Heart left ventricle (tissue), 16 donors: Measurements from ENCODE around the gene PRDM5. TPM values are rescaled to one million over a fixed set of nuclear protein-coding genes. Genes with fewer than 3 reads are reported as not detected.

Experiments
- ATAC-seq, 4 donors: fragments of 200-7000 bp; cut with Tn5 transposase; one replicate each; pipeline ENCODE4 v1.9.1; 2020 to 2022; ENCODE audit warnings: moderate library complexity in 4 of 4, mild to moderate bottlenecking in 3 of 4, moderate number of reproducible peaks in 1 of 4
- DNase-seq, 5 donors: peaks; one replicate each; pipeline ENCODE4 v3.0.0-alpha.2; 2020
- H3K27ac ChIP-seq, 12 donors: fragments of 200-600 bp; sonication (generic) in 4 of 12; one replicate each; pipeline versions ENCODE4 v1.5.0 to v1.8.0; 2016 to 2022; ENCODE audit warnings: mild to moderate bottlenecking in 2 of 12
- H3K27me3 ChIP-seq, 9 donors: fragments of 200-600 bp; sonication (generic) in 2 of 9; one replicate each; pipeline versions ENCODE4 v1.5.1 to v1.8.0; 2016 to 2022; ENCODE audit warnings: mild to moderate bottlenecking in 3 of 9
- H3K36me3 ChIP-seq, 9 donors: fragments of 200-600 bp; sonication (generic) in 2 of 9; one replicate each; pipeline versions ENCODE4 v1.5.0 to v1.8.0; 2018 to 2022; ENCODE audit warnings: mild to moderate bottlenecking in 2 of 9
- H3K4me1 ChIP-seq, 12 donors: fragments of 200-600 bp; sonication (generic) in 4 of 12; one replicate each; pipeline versions ENCODE4 v1.5.0 to v1.8.0; 2016 to 2022; ENCODE audit warnings: mild to moderate bottlenecking in 3 of 12
- H3K4me3 ChIP-seq, 12 donors: fragments of 200-600 bp; sonication (generic) in 4 of 12; one replicate each; pipeline versions ENCODE4 v1.5.0 to v1.8.0; 2017 to 2022; ENCODE audit warnings: mild to moderate bottlenecking in 9 of 12, moderate library complexity in 4 of 12
- H3K9me3 ChIP-seq, 12 donors: fragments of 200-600 bp; sonication (generic) in 4 of 12; one replicate each; pipeline versions ENCODE4 v1.5.0 to v1.8.0; 2016 to 2022; ENCODE audit warnings: mild to moderate bottlenecking in 1 of 12
- CTCF ChIP-seq, 12 donors: fragments of 200-600 bp; sonication (generic) in 4 of 12; IDR thresholded peaks; one replicate each; pipeline versions ENCODE4 v1.5.0 to v1.8.0; 2018 to 2022; ENCODE audit warnings: antibody characterized with exemption in 12 of 12, mild to moderate bottlenecking in 5 of 12
- POLR2A ChIP-seq, 2 donors: fragments of 450-650 bp; IDR thresholded peaks; one replicate each; pipeline ENCODE4 v1.6.1; 2017; ENCODE audit warnings: antibody characterized with exemption in 2 of 2, mild to moderate bottlenecking in 2 of 2, moderate library complexity in 2 of 2
- WGBS, 4 donors: extraction: QIAGEN DNeasy Blood & Tissue Kit in 2 of 4; methylation state at CpG; one replicate each; pipeline versions ENCODE4 v1.1.5 to v1.1.7; 2013 to 2018; 5-methylcytosine and 5-hydroxymethylcytosine counted together
- intact Hi-C, 10 donors: fragments of 100-400 bp; cut with DNase I; formaldehyde crosslinking; loops; one replicate each; pipeline versions ENCODE4 v1.11.1 to v1.14.2; 2022
- polyA plus RNA-seq, 2 donors: library from polyadenylated mRNA; stranded (reverse); fragments of 200-250 nt; gene quantifications; one replicate each; pipeline ENCODE4 v1.2.3, GENCODE V29; 2013
- total RNA-seq, 9 donors: library from RNA; depleted of rRNA in 2 of 9; stranded (reverse); fragments of >200 nt in 2 of 9; fragmentation: NEBNext Ultra II Directional in 3 of 9; extraction: Animal tissue kit (Norgen Biotek cat#: 25700) in 3 of 9; gene quantifications; one replicate each; pipeline versions ENCODE4 v1.1.0 to v1.2.4, GENCODE V29; 2016 to 2023
- donor health status: ischemic (EF 13 %, LVEDD 7.1; RV severe dilation, severe dysfunction).
- donor health status: healthy with polysubstance abuse.
- donor health status: DM: no; HTN: yes; CAD: no.
- donor health status: DM: no; HTN: no; CAD: no.
- donor health status: ischemic (EF 25% LVEDD 6.9; RV normal size, moderate dysfunction).
- donor health status: ischemic (EF 25% LVEDD 5.7; RV mildly dilated, moderate dysfunction).
- donor health status: healthy.
- donor health status: DM: yes; HTN: yes; CAD: no.
- donor health status: ischemic (EF 35%, LVEDD 5.7; RV mildly dilated, moderate dysfunction).
- donor health status: nonischemic (EF 11% LVEDD 7.7; RV severe dilation, severe dysfunction).
- donor health status: DM: yes; HTN: yes; CAD: no.
- donor health status: PGD.
- donor health status: ischemic (EF 29% LVEDD 5.4; RV normal size, mild dysfunction).
- donor health status: nonischemic (EF 23%, LVEDD 6.1; RV moderate dilation, normal function).

Gene PRDM5
- total and polyA plus RNA-seq, 11 donors, result 2.0 to 19.7 (median 9.1) TPM

- ATAC-seq (peak; percentile 78 to 88 (median 86)), DNase-seq (peak; percentile 80 to 87 (median 84))
- Histone ChIP-seq H3K27me3 (peaks cover 0 to 20% (median 0%) of the 10 kb centered on the region in 9 donors), H3K9me3 (no peaks in the 10 kb centered on the region), H3K4me1 (peaks cover 0 to 44% (median 32%) of the 10 kb centered on the region in 12 donors), H3K36me3 (no peaks in the 10 kb centered on the region), H3K27ac (peak overlapping the region; percentile 84 to 98 (median 95)), H3K4me3 (peak overlapping the region; percentile 61 to 97 (median 81))
- 2 to 3% (median 3%) methylated on average over 34 to 51 of the region's 51 CpGs for WGBS, 4 donors
- intact Hi-C loops, result loop anchor here in 8 of 10 donors (5.0 to 10.0 kb wide), 7 partner anchors 99 to 207 kb away; partner anchors contain the start of gene NDNF (in 8 of the 8)
- TF ChIP-seq POLR2A (IDR thresholded peaks at IDR 0.05) (peak in 1 of 2 donors; percentile 71), CTCF (IDR thresholded peaks at IDR 0.05) (no peak)
These were observed 808 bp downstream of the PRDM5 start for GRCh38 chr4:120921456-120922380.

- DNase-seq (no peak), ATAC-seq (no peak)
- Histone ChIP-seq H3K27me3 (peaks cover 0 to 20% (median 0%) of the 10 kb centered on the region in 9 donors), H3K4me1 (peaks cover 0 to 44% (median 32%) of the 10 kb centered on the region in 12 donors), H3K36me3 (no peaks in the 10 kb centered on the region), H3K27ac (peak overlapping the region in 3 of 12 donors; percentile 17 to 98 (median 91)), H3K4me3 (no peak overlapping the region), H3K9me3 (no peaks in the 10 kb centered on the region)
- WGBS, 4 donors, result 71 to 84% (median 75%) methylated on average over 2 of the region's 2 CpGs
- TF ChIP-seq POLR2A (IDR thresholded peaks at IDR 0.05) (no peak), CTCF (IDR thresholded peaks at IDR 0.05) (no peak)
- intact Hi-C loops, result loop anchor here in 8 of 10 donors (5.0 to 10.0 kb wide), 7 partner anchors 98 to 206 kb away; partner anchors contain the start of gene NDNF (in 8 of the 8)
These were observed 1.9 kb downstream of the PRDM5 start for GRCh38 chr4:120920666-120921065.

- whole genome bisulfite sequencing, 4 donors, result 91 to 100% (median 95%) methylated on average over 1 of the region's 1 CpG
- H3K4me1 ChIP-seq, result peaks cover 0 to 44% (median 32%) of the 10 kb centered on the region in 12 donors
- intact Hi-C loops, result loop anchor here in 1 of 10 donors (10.0 kb wide), 1 partner anchor 155 kb away; the partner anchor contains the start of gene NDNF
- ATAC-seq (no peak), DNase-seq (no peak)
- no peaks in the 10 kb centered on the region for H3K36me3 ChIP-seq
- TF ChIP-seq POLR2A (IDR thresholded peaks at IDR 0.05) (no peak), CTCF (IDR thresholded peaks at IDR 0.05) (peak in 2 of 12 donors; percentile 18 to 25)
- H3K9me3 ChIP-seq, result no peaks in the 10 kb centered on the region
- peaks cover 0 to 18% (median 0%) of the 10 kb centered on the region in 9 donors for H3K27me3 ChIP-seq
- H3K4me3 ChIP-seq, result no peak overlapping the region
- H3K27ac ChIP-seq, result peak overlapping the region in 6 of 12 donors; percentile 9 to 60 (median 34)
These were observed 3.2 kb downstream of the PRDM5 start for GRCh38 chr4:120919358-120919757.

GRCh38 chr4:120918788-120919187 is 3.7 kb downstream of the PRDM5 start:
- peak; percentile 30 to 65 (median 56) for DNase-seq
- Histone ChIP-seq H3K4me3 (no peak overlapping the region), H3K36me3 (no peaks in the 10 kb centered on the region), H3K27ac (peak overlapping the region in 6 of 12 donors; percentile 9 to 60 (median 34)), H3K4me1 (peaks cover 0 to 44% (median 32%) of the 10 kb centered on the region in 12 donors), H3K27me3 (peaks cover 0 to 16% (median 0%) of the 10 kb centered on the region in 9 donors), H3K9me3 (no peaks in the 10 kb centered on the region)
- WGBS, 4 donors, result 8 to 23% (median 15%) methylated on average over 2 of the region's 2 CpGs
- TF ChIP-seq CTCF (IDR thresholded peaks at IDR 0.05), result no peak
- TF ChIP-seq POLR2A (IDR thresholded peaks at IDR 0.05), result no peak
- intact Hi-C loops, result loop anchor here in 1 of 10 donors (10.0 kb wide), 1 partner anchor 156 kb away; the partner anchor contains the start of gene NDNF
- ATAC-seq, result peak; percentile 45 to 67 (median 56)
